Fibroblast of lung (primary cell): ENCODE measurements around the gene CSE1L. TPM values are rescaled to one million over a fixed set of nuclear protein-coding genes. Genes with fewer than 3 reads are reported as not detected.
"Not testable (repeated sequence)": the region's sequence is repeated elsewhere in the genome, so short reads cannot be mapped to it uniquely, and the experiment has no call there.

Source experiments
- DNase-seq, 2 donors: peaks; one replicate each; pipeline versions ENCODE4 v3.0.0 to v3.0.0-alpha.2; 2010; ENCODE audit warnings: low read depth in 2 of 2
- H2AFZ ChIP-seq: 2 replicates; pipeline ENCODE4 v1.5.1; 2012; ENCODE audit warnings: low read length, control low read depth, inconsistent platforms
- H3K27ac ChIP-seq: 2 replicates; pipeline ENCODE4 v1.5.1; 2011; ENCODE audit warnings: low read length, control low read depth; ENCODE audit not compliant: insufficient read depth
- H3K27me3 ChIP-seq: 2 replicates; pipeline ENCODE4 v1.5.1; 2011; ENCODE audit warnings: mild to moderate bottlenecking, low read length; ENCODE audit not compliant: control insufficient read depth, insufficient read depth
- H3K36me3 ChIP-seq: 2 replicates; pipeline ENCODE4 v1.5.1; 2011; ENCODE audit warnings: low read length; ENCODE audit not compliant: control insufficient read depth, insufficient read depth
- H3K4me1 ChIP-seq: 2 replicates; pipeline ENCODE4 v1.5.1; 2011; ENCODE audit warnings: low read length; ENCODE audit not compliant: control insufficient read depth, insufficient read depth; ENCODE audit errors: extremely low read depth
- H3K4me2 ChIP-seq: 2 replicates; pipeline ENCODE4 v1.5.1; 2011; ENCODE audit warnings: low read length, control low read depth; ENCODE audit not compliant: insufficient read depth; ENCODE audit errors: extremely low read depth
- H3K4me3 ChIP-seq, 4 experiments: fragments of 200-600 bp in 1 of 4; sonication (generic) in 1 of 4; replicated peaks in 1 of 4; 2 replicates each; pipeline ENCODE4 v1.5.1; 2011 to 2016; ENCODE audit warnings: low read length in 4 of 4, low read depth in 3 of 4, mild to moderate bottlenecking in 3 of 4, control low read depth in 2 of 4, inconsistent platforms in 1 of 4, mixed read lengths in 1 of 4; ENCODE audit not compliant: insufficient read depth in 1 of 4; ENCODE audit errors: control extremely low read depth in 1 of 4
- H3K79me2 ChIP-seq: 2 replicates; pipeline ENCODE4 v1.5.1; 2012; ENCODE audit warnings: mild to moderate bottlenecking, low read length, inconsistent platforms; ENCODE audit not compliant: control insufficient read depth, insufficient read depth
- H3K9ac ChIP-seq: 2 replicates; pipeline ENCODE4 v1.5.1; 2011; ENCODE audit warnings: mild to moderate bottlenecking, low read length, control low read depth; ENCODE audit not compliant: insufficient read depth
- H3K9me3 ChIP-seq: 2 replicates; pipeline ENCODE4 v1.5.1; 2012; ENCODE audit warnings: low read depth, low read length; ENCODE audit not compliant: control insufficient read depth, insufficient read depth
- H4K20me1 ChIP-seq: 2 replicates; pipeline ENCODE4 v1.5.1; 2011; ENCODE audit warnings: low read length; ENCODE audit not compliant: control insufficient read depth, insufficient read depth; ENCODE audit errors: extremely low read depth
- EZH2 ChIP-seq: IDR thresholded peaks from 2 replicates; pipeline ENCODE4 v1.5.1; 2012; ENCODE audit warnings: low read length, control low read depth, mild to moderate bottlenecking; ENCODE audit errors: missing control alignments
- polyA plus RNA-seq, 2 donors: library from polyadenylated mRNA; depleted of rRNA in 1 of 2; stranded (reverse) in 1 of 2; unstranded in 1 of 2; fragments of >200 nt; gene quantifications; 2 replicates each; pipeline ENCODE4 v1.2.1, GENCODE V29; 2011 to 2012; ENCODE audit warnings: missing spikeins in 1 of 2
- total RNA-seq: library from RNA; depleted of rRNA; stranded (reverse); fragments of >200 nt; gene quantifications from 2 replicates; pipeline ENCODE4 v1.2.1, GENCODE V29; 2014
- TF ChIP-seq, protein P1 (sequence below), 2 donors: IDR thresholded peaks in 1 of 2; conservative IDR thresholded peaks in 1 of 2; 1 replicate in 1 of 2; 2 replicates in 1 of 2; pipeline ENCODE4 v1.5.1; 2011 to 2012; ENCODE audit warnings: low read length in 2 of 2, control low read depth in 1 of 2, inconsistent platforms in 1 of 2, low read depth in 1 of 2, mild to moderate bottlenecking in 1 of 2

Gene CSE1L
- total and polyA plus RNA-seq, 2 donors (not counting 1 experiment from before 2014, with no cell fraction given) = 44.8 to 52.5 TPM

DNA sequence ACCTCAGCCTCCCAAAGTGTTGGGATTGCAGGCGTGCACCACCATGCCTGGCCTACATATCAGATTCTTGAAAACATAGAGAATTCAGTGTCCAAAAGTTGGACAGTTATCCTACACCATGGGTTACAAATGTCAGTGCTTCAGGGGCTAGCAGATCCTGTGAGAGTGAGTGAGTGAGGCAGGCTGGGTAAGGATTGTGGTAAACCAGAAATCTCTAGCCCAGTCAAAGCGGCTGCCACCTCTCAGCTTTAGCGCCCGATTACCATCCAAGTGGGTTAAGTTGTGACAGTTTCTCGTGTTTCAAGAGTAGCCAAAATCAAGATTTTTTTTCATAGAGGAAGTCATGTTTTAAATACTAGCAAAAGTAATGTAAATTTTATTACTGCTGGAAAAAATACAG is 21.9 kb upstream of the CSE1L start:
- TF ChIP-seq, protein P1, sequence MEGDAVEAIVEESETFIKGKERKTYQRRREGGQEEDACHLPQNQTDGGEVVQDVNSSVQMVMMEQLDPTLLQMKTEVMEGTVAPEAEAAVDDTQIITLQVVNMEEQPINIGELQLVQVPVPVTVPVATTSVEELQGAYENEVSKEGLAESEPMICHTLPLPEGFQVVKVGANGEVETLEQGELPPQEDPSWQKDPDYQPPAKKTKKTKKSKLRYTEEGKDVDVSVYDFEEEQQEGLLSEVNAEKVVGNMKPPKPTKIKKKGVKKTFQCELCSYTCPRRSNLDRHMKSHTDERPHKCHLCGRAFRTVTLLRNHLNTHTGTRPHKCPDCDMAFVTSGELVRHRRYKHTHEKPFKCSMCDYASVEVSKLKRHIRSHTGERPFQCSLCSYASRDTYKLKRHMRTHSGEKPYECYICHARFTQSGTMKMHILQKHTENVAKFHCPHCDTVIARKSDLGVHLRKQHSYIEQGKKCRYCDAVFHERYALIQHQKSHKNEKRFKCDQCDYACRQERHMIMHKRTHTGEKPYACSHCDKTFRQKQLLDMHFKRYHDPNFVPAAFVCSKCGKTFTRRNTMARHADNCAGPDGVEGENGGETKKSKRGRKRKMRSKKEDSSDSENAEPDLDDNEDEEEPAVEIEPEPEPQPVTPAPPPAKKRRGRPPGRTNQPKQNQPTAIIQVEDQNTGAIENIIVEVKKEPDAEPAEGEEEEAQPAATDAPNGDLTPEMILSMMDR (conservative IDR thresholded peaks at IDR 0.05 in 1 of 2, IDR thresholded peaks at IDR 0.05 in 1 of 2; ENCODE audit: low read depth in 1 of 2, low read length in 2 of 2) = no peak
- no peak for TF ChIP-seq EZH2
- Histone ChIP-seq H3K4me3 (no peak overlapping the region), H3K9me3 (no peaks in the 10 kb centered on the region), H4K20me1 (no peaks in the 10 kb centered on the region), H2AFZ (no peak overlapping the region), H3K4me2 (no peak overlapping the region), H3K9ac (no peak overlapping the region), H3K27me3 (no peaks in the 10 kb centered on the region), H3K36me3 (peaks cover 7% of the 10 kb centered on the region), H3K27ac (no peak overlapping the region), H3K4me1 (no peaks in the 10 kb centered on the region), H3K79me2 (no peaks in the 10 kb centered on the region)
- no peak for DNase-seq

DNA sequence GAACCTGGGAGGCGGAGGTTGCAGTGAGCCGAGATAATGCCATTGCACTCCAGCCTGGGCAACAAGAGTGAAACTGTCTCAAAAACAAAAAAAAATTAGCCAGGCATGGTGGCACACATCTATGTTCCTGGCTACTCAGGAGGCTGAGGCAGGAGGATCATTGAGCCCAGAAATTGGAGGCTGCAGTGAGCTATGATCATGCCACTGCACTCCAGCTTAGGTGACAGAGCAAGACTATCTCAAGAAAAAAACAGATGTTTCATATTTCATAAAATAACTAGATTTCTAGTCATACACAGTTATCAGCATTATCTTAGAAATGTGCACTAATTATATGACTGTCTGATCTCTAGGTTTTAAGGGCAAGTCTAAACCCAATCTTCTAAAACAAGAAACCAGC is 17.9 kb upstream of the CSE1L start:
- not testable (repeated sequence) for H3K4me1 ChIP-seq, H3K27me3 ChIP-seq, H3K27ac ChIP-seq, H2AFZ ChIP-seq, H3K36me3 ChIP-seq, H3K9me3 ChIP-seq, H4K20me1 ChIP-seq, H3K79me2 ChIP-seq, H3K4me2 ChIP-seq, H3K4me3 ChIP-seq, DNase-seq, H3K9ac ChIP-seq

DNA sequence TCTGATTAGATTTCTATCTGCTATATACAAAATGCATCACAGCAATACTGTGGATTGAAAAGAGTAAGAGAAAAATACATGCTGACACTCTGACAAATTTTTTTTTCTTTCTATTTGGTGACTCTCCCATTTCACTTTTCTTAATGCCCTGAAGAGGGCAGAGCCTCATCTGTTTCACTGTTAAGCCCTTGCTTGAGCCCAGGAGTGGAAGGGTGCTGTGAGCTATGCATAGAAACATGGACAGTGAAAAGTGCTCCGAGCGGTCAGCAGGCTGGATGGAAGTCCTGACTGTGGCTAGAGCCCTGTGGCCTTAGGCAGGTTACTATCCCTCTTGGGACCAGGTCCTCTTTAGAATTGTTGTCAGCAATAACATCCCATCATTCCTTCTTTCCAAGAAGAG is 17.4 kb upstream of the CSE1L start:
- no peak overlapping the region for H2AFZ ChIP-seq
- no peak overlapping the region for H3K4me3 ChIP-seq
- H3K27ac ChIP-seq = no peak overlapping the region
- H3K4me1 ChIP-seq = no peaks in the 10 kb centered on the region
- H3K27me3 ChIP-seq = no peaks in the 10 kb centered on the region
- H3K36me3 ChIP-seq = peaks cover 3% of the 10 kb centered on the region
- H3K9ac ChIP-seq = no peak overlapping the region
- no peak overlapping the region for H3K4me2 ChIP-seq
- H3K79me2 ChIP-seq = no peaks in the 10 kb centered on the region
- no peaks in the 10 kb centered on the region for H3K9me3 ChIP-seq
- no peak for TF ChIP-seq EZH2
- TF ChIP-seq, protein P1 (conservative IDR thresholded peaks at IDR 0.05 in 1 of 2, IDR thresholded peaks at IDR 0.05 in 1 of 2; ENCODE audit: low read depth in 1 of 2, low read length in 2 of 2) = peak; percentile 34 to 43
- H4K20me1 ChIP-seq = no peaks in the 10 kb centered on the region
- peak; percentile 11 to 33 for DNase-seq
